LNCAP (cell line): ENCODE results near the gene ECT2.

Experiments used
- CTCF ChIP-seq: fragments of 450-650 bp; IDR thresholded peaks from 2 replicates; pipeline ENCODE4 v1.5.1; 2017; ENCODE audit warnings: mild to moderate bottlenecking

ECT2 gene

GRCh38 chr3:172844428-172844827, 93.9 kb downstream of the ECT2 start:
- TF ChIP-seq CTCF, result no peak

- TF ChIP-seq CTCF, result no peak
Observed at GRCh38 chr3:172846103-172846561, 95.6 kb downstream of the ECT2 start.

DNA sequence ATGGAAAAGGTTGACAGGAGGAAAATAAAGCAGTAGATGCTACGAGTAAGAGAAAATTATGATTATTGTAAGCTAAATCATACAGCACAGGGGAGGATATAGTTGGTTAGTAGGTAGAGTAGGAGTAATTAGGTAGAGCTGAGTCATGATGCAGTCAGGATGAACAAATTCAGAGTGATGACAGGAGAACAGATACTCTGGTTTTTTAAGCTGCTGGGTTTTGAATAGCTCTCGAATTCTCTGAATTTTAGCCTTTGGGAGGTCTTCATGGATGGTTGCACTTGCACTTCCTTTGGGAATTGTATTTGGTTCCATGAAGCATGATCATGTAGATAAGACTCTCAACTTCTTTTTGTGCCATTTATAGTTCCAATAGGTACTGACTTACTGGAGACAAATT, 96.2 kb downstream of the ECT2 start:
- no peak for TF ChIP-seq CTCF

DNA sequence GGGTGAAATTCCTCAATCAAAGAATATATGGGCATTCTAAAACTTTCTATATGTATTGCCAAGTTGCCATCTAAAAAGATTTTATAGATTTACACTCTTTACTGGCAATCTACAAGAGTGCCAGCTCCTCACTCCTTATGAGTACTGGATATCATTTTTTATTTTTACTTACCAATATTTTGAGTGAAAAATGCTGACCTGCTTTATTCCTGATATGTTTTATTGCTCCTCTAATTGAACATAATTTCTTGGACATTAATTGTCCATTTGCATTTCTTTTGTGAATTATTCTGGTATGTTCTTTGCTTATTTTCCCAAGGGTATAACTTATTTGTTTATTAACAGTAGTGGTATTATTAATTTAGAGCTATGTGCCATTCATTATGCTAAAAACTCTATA, 96.8 kb downstream of the ECT2 start:
- no peak for TF ChIP-seq CTCF

DNA sequence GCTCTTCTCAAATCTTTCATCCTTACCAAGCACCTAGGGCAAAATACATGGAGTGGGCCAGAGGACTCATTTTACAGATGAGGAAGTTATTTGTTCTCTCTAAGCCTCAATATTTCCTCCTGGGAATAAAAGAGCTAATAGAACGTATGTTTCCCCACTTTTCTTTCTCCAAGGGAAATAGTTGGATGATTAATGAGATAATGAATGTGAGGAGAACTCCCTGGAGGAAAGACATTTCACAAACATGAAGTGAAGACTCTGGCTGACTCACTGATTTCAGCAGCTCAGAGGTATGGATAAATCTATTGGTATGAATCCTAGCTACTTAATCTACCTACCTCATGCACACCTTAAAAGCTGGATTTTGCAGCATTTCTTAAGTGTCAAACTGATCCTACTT, 98.4 kb downstream of the ECT2 start:
- no peak for TF ChIP-seq CTCF

DNA sequence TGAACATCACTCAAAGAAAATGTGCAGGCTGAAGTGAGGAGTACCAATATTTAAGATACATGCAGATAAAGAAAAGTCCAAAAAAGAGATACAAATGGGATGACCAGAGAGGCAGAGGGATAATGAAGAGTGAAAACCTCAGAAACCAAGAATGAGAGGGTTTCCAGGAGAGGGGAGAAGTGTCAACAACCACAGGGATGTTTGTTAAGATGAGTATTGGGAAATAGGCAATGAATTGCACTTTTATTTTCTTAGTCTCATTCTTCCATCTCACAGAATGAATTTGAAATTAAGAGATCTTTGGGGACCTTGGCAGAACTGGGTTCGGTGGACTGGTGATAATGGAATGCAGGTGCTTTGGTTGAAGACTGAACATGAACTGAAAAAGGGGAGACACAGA, 102.5 kb downstream of the ECT2 start:
- no peak for TF ChIP-seq CTCF

DNA sequence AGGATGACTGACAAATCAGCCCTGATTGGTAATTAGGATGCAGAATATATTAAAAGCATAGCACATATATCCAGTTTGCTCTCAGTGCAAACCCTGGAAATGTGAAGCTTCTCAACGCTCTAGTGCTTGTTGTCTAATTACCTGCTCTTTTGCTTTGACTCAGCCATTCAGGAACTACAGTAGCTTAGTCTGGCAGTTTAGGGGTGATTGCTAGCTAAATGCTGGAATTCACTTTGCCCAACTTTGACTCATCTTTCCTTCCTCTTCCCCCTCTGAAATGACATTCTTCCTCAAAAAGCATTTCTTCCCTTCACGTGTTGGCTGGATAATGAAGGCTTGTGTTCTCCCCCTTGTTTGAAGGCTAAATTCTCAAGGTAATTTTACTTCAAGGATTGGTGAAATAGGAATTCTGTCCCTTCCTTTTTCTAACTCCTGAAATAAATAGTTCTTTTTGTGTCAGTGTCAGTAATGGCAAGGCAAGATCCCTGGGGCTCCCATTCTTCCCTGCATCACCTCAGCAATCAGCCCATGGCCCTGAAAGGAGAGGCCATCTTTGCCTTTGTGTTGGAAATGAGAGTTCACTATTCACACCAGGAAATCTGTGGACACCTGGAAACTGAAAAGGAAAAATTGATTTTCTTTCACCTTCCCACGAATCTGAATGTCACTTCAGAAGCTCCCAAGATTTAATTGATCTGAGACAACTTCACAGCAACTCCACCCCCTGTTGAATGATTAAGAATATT, 103.6 kb downstream of the ECT2 start:
- TF ChIP-seq CTCF, result no peak

GRCh38 chr3:172855037-172855436, 104.5 kb downstream of the ECT2 start:
- no peak for TF ChIP-seq CTCF
